NCI-H526 treated with DMSO at 0.1 percent for 48 hours (cell line): ENCODE data around the gene KIF1B.
"Not testable (repeated sequence)": the region's sequence is repeated elsewhere in the genome, so short reads cannot be mapped to it uniquely, and the experiment has no call there.

ENCODE experiments used
- DNase-seq: peaks from one replicate; lab custom pipeline; 2025; lab: John Stamatoyannopoulos, UW

Gene KIF1B

DNA sequence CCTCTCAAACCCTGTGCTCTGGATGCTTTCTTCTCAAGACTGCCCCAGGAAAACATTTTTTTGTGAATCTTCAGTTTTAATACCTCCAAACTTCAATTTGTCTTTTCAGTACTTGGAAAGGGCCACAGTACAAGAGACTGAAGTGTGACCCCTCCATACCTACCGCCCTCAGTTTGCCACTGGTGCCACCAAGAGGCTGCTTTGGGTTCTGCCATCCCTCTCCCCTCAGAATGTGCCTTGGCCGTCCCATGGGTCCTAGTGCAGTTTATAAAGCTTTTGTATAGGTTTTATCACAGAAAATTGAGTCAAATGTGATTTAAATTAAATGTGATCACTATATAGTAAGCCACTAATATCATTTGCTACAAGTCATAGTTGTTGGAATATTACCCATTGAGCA, 127.7 kb downstream of the KIF1B start:
- peak; percentile 14 for DNase-seq

- DNase-seq: no peak
Observed at GRCh38 chr1:10338611-10339010, 128.2 kb downstream of the KIF1B start.

GRCh38 chr1:10339036-10339567, 128.7 kb downstream of the KIF1B start:
- no peak for DNase-seq

DNA sequence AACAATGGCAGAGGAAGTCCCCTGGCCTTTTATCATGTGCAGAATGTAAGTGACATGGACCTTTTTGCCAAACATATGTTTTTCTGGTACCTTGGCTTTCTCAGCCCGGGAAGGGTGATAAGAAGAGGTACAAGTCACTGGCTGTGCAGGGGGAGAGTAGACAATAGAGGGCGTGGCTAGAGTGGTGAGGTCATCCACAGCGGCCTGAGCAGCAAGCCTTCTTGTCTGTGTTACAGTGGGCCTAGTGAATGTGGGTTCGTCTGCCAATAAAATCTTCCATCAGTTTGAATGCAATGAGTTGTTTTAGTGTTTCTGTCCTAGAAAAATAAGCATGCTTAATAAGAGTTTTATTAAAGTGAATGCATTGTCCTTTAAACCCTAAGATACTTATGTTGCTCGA, 129.4 kb downstream of the KIF1B start:
- no peak for DNase-seq

- DNase-seq: no peak
Observed at GRCh38 chr1:10340930-10341590, 130.7 kb downstream of the KIF1B start.

DNA sequence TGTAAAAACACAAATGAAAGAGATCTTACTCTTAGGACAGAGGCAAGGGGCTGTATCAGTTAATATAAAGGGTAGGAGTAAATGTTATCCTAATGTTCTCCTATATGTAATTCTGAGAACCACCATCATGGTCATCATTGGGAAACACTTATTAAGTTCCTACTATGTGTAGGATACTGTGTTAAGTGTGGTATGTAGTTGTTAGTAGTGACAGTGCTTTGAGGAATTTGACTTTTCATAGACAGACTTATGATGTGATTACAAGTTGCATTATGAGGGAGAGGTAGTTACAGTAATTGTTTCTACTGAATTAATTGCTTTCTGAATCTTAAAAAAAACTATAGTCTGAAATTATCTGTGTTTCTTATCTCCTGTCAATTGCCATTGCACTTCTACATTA, 136.7 kb downstream of the KIF1B start:
- DNase-seq: no peak

GRCh38 chr1:10353282-10353681, 142.9 kb downstream of the KIF1B start:
- no peak for DNase-seq

DNA sequence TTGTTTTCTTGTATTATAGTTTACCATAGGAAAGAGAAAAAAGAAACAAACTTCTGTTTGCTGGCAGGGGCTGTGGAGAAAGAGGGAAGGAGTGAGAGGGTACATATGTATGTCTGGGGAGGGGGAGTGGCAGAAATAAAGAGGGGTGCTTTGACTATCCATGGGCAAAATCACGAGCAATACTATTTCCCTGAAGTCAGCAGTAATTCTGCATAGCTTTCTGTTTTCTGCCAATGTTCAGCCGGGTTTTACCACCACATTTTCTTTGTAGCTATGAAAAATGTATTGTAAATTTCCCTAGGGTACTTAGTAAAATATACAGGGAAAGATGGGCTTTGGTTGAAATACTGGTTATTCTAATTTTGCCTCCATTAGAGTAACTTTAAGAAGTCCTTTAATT, 143.3 kb downstream of the KIF1B start:
- DNase-seq: no peak

DNA sequence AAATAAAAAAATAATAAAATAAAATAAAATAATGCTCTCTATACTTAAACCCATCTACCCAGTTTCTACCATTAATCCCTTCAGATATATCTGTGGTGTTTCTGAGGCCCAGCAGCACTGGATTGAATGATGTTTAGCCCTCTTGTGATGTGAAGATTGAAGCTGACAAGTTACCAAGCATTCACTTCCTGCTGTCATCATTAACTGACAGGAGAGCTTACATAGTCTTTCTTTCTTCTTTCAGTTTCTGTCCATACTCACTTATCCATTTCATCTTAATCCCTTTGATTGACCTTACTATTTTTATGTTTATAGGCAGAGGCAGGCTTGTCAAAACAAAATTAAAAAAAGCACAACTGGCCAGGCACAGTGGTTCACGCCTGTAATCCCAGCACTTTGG, 149.7 kb downstream of the KIF1B start:
- no peak for DNase-seq

DNA sequence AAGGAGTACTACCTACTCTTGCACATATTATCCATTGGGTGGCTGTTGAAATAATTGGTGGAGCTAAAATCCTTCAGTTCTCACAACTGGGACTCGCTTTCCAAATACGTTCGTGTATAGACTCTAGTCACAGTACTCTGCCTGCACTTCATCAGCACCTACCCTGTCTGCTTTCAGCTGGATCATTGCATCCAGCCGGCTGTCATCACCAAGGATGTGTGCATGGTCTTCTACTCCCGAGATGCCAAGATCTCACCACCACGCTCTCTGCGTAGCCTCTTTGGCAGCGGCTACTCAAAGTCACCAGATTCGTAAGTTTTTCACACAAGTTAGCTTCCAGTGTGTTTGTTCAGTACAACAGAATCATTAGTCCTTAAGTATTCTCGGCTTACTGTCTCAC, 151.1 kb downstream of the KIF1B start:
- DNase-seq: no peak

GRCh38 chr1:10368194-10368593, 157.8 kb downstream of the KIF1B start:
- no peak for DNase-seq

DNA sequence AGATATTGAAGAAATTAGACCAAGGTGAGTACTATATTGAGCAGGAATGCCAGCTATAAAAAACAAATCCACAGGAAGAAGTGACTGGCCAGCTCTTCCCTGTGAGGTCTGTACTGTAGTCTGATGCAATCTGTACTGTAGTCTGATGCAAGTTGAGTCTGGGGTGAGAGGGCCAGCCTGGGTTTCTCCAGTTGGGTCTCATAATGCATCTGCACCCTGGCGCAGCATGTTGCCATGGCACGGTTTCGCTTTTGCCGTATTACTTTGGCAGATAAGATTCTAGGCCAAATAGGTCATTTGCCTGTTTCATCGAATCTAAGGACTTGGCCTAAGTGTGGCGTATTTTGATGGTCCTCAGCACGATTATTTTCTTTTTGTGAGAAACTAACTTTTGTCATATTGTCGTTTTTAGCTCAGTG, 164.1 kb downstream of the KIF1B start:
- DNase-seq: no peak

DNA sequence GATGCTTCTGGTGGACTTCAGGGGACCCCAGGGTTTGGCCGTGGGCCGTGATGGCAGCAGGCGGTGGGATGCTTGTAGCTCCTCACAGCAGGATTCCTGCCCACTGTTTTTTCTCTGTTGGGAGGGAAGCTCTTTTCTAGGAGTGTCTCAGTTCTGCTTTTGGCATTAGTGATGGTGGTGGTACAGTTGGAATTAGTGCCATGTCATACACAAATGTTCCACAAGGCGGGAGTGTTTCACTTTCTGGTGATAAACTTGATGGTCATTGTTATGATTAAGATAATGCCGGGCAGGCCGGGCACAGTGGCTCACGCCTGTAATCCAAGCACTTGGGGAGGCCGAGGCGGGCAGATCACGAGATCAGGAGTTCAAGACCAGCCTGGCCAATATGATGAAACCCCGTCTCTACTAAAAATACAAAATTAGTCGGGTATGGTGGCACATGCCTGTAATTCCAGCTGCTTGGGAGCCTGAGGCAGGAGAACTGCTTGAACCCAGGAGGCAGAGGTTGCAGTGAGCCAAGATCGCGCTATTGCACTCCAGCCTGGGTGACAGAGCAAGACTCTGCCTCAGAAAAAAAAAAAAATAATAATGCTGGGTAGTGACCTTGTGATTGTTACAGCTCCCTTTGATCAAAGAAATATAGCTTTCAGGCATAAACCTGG, 167.1 kb downstream of the KIF1B start:
- not testable (repeated sequence) for DNase-seq

DNA sequence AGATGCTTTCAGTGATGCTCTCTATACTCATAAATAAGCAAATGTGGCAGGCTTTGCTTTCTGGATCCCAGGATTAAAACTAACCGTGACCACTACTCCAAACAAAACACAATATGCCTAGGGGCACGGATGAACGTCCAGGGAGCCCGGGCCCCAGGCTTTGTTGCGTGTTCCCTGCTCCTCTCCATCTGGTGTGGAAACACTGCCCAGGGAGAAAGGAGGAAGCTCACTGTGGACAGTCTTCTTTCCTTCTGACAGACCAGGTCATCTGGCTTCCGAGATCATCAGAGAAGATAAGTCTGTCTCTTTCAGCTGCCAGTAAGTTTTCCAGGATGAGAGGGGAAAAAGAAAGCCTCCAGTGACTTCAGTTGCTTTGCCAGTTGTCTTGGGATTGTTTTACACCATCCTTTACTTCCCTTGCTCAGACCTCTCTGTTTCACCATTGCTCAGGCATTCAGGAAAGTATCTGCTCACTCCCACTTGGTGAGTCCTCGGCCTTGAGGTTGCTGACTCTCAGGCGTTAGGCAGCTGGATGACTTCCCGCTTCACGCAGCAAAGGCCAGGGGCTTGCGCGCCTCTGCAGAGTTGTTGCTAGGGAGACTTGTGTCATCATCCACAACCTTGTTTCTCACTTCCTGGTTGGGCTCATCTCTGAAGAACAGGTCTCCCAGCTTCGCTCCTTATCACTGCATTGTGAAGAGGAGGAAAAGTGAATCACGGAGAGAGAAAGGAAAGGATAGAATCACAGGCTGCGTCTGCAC, 167.9 kb downstream of the KIF1B start:
- DNase-seq: no peak

GRCh38 chr1:10379101-10379620, 168.8 kb downstream of the KIF1B start:
- no peak for DNase-seq

GRCh38 chr1:10379676-10380075, 169.3 kb downstream of the KIF1B start:
- no peak for DNase-seq

GRCh38 chr1:10380594-10381275, 170.4 kb downstream of the KIF1B start:
- DNase-seq: no peak

- no peak for DNase-seq
Observed at GRCh38 chr1:10383630-10384029, 173.3 kb downstream of the KIF1B start.

DNA sequence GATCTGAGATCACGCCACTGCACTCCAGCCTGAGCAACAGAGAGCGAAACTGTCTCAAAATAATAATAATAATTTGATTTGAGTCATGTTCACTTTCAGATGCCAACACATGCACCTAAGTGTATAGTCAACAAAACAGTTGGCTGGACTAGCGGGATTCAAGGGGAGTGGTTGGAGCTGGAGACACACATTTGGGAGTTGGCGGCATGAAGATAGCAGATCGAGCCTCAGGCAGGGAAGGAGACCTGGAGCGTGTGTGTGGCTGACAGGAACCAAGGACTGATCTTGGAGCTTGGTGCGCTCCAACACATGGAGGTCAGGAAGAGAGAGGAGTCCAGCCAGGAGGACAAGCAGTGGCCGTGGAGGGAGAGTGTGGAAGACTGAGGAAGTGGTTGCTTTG, 173.8 kb downstream of the KIF1B start:
- no peak for DNase-seq

DNA sequence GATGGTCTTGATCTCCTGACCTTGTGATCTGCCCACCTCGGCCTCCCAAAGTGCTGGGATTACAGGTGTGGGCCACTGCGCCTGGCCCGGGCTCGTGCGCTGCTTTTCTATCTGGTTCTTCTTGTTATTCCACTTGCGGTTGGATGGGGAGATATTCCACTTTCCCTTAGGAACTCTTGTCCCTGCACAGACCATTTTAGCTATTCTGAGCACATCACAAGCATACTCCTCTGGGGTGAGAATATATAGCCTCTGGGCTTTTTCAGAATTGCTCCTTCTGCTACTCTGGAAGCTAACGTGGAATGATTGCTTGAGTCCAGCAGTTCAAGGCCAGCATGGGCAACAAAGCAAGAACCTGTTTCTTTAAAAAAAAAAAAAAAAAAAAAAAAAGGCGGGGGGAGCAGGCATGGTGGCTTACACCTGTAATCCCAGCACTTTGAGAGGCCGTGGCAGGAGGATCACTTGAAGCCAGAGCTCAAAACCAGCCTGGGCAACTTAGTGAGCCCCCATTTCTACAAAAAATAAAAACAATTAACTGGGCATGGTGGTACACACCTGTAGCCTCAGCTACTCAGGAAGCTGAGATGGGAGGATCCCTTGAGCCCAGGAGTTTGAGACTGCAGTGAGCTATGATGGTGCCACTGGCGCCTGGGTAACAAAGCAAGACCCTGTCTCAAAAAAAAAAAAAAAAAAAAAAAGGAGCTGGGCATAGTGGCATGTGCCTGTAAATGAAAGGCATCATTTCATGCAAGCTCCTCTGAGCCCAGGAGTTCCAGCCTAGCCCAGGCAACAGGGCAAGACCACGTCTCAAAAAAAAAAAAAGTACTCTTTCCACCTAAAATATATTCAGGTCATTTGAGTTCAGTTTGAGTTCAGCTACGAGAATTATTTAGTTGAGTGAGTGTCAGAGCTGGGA, 176.6 kb downstream of the KIF1B start:
- no peak for DNase-seq
